IMR-90 (cell line): Measurements from ENCODE around the gene ARHGEF40. TPM values are rescaled to one million over a fixed set of nuclear protein-coding genes. Genes with fewer than 3 reads are reported as not detected.

ENCODE experiments used
- ATAC-seq: fragments of 200-7000 bp; cut with Tn5 transposase; 2 replicates; pipeline ENCODE4 v1.9.1; 2020; ENCODE audit warnings: low read depth, mild to moderate bottlenecking, moderate library complexity
- BruUV-seq: library from RNA; stranded (reverse); fragments of 400-500 nt; replicated peaks from 2 replicates; lab custom pipeline; 2021; lab: Mats Ljungman, UMichigan
- CTCF ChIA-PET: fragments of 300-600 bp; formaldehyde crosslinking; extraction: SDS; loops from one replicate; lab custom pipeline; 2021; ENCODE audit warnings: antibody characterized with exemption; lab: Yijun Ruan, JAX
- POLR2A ChIA-PET: fragments of 300-600 bp; sonication (Branson Sonifier 250); formaldehyde crosslinking; loops from one replicate; lab custom pipeline; 2022; ENCODE audit warnings: antibody characterized with exemption; ENCODE audit not compliant: unreplicated experiment; lab: Charles Lee
- DNase-seq: peaks from one replicate; pipeline ENCODE4 v3.0.0; 2013
- H2AFZ ChIP-seq: replicated peaks from 2 replicates; pipeline ENCODE3; 2013; ENCODE audit warnings: low read length, mild to moderate bottlenecking; ENCODE audit not compliant: poor library complexity
- H2AK5ac ChIP-seq: 2 replicates; pipeline ENCODE4 v1.6.1; 2013; ENCODE audit warnings: low read depth, low read length, inconsistent platforms
- H2AK9ac ChIP-seq: replicated peaks from 2 replicates; pipeline ENCODE3; 2013; ENCODE audit warnings: mild to moderate bottlenecking, low read depth, low read length, moderate library complexity; ENCODE audit not compliant: poor library complexity
- H2BK120ac ChIP-seq: 2 replicates; pipeline ENCODE4 v1.6.1; 2013; ENCODE audit warnings: low read depth, low read length, inconsistent platforms
- H2BK15ac ChIP-seq: 3 replicates; pipeline ENCODE4 v1.6.1; 2013; ENCODE audit warnings: low read depth, low read length, inconsistent platforms
- H2BK20ac ChIP-seq: 2 replicates; pipeline ENCODE4 v1.6.1; 2013; ENCODE audit warnings: low read depth, mild to moderate bottlenecking, inconsistent platforms, low read length, moderate library complexity
- H2BK5ac ChIP-seq: 2 replicates; pipeline ENCODE4 v1.6.1; 2013; ENCODE audit warnings: mild to moderate bottlenecking, low read depth, low read length, inconsistent platforms; ENCODE audit not compliant: poor library complexity, severe bottlenecking
- H3K14ac ChIP-seq: replicated peaks from 2 replicates; pipeline ENCODE4 v1.6.1; 2013; ENCODE audit warnings: low read depth, low read length, inconsistent platforms
- H3K18ac ChIP-seq: 2 replicates; pipeline ENCODE4 v1.6.1; 2013; ENCODE audit warnings: low read depth, low read length, control low read depth
- H3K23ac ChIP-seq: 2 replicates; pipeline ENCODE4 v1.6.1; 2013; ENCODE audit warnings: low read depth, low read length, inconsistent platforms
- H3K27ac ChIP-seq: 2 replicates; pipeline ENCODE4 v1.5.1; 2013; ENCODE audit warnings: mild to moderate bottlenecking, control low read depth, low read length; ENCODE audit not compliant: insufficient read depth
- H3K27me3 ChIP-seq: 2 replicates; pipeline ENCODE4 v1.6.1; 2013; ENCODE audit warnings: low read length; ENCODE audit not compliant: control insufficient read depth, insufficient read depth
- H3K36me3 ChIP-seq: 2 replicates; pipeline ENCODE4 v1.6.1; 2013; ENCODE audit warnings: low read length, mixed read lengths; ENCODE audit not compliant: control insufficient read depth, insufficient read depth
- H3K4ac ChIP-seq: 2 replicates; pipeline ENCODE4 v1.6.1; 2013; ENCODE audit warnings: low read depth, low read length, inconsistent platforms
- H3K4me1 ChIP-seq: 2 replicates; pipeline ENCODE4 v1.6.1; 2013; ENCODE audit warnings: low read length, mixed read lengths; ENCODE audit not compliant: control insufficient read depth, insufficient read depth
- H3K4me2 ChIP-seq: 2 replicates; pipeline ENCODE4 v1.6.1; 2013; ENCODE audit warnings: low read depth, mild to moderate bottlenecking, control low read depth, low read length, moderate library complexity
- H3K4me3 ChIP-seq: 2 replicates; pipeline ENCODE4 v1.5.1; 2013; ENCODE audit warnings: low read depth, mild to moderate bottlenecking, control low read depth, low read length, moderate library complexity; ENCODE audit not compliant: insufficient read depth
- H3K56ac ChIP-seq: 2 replicates; pipeline ENCODE4 v1.6.1; 2013; ENCODE audit warnings: low read length, inconsistent platforms; ENCODE audit not compliant: insufficient read depth; ENCODE audit errors: extremely low read depth
- H3K79me1 ChIP-seq, 2 experiments: 2 replicates each; pipeline ENCODE4 v1.6.1; 2013; ENCODE audit warnings: low read length in 2 of 2, inconsistent platforms in 1 of 2, low read depth in 1 of 2
- H3K9ac ChIP-seq: 2 replicates; pipeline ENCODE4 v1.6.1; 2013; ENCODE audit warnings: low read depth, low read length, control low read depth
- H3K9me1 ChIP-seq: 2 replicates; pipeline ENCODE4 v1.6.1; 2013; ENCODE audit warnings: low read length, inconsistent platforms; ENCODE audit not compliant: insufficient read depth
- H3K9me3 ChIP-seq: 2 replicates; pipeline ENCODE4 v1.6.1; 2013; ENCODE audit warnings: low read length; ENCODE audit not compliant: control insufficient read depth, insufficient read depth
- H4K20me1 ChIP-seq: 2 replicates; pipeline ENCODE4 v1.6.1; 2013; ENCODE audit warnings: low read length, inconsistent platforms; ENCODE audit not compliant: insufficient read depth
- H4K5ac ChIP-seq: 2 replicates; pipeline ENCODE4 v1.6.1; 2013; ENCODE audit warnings: mild to moderate bottlenecking, low read depth, low read length, control low read depth
- H4K8ac ChIP-seq, 2 experiments: 2 replicates each; pipeline ENCODE4 v1.6.1; 2013; ENCODE audit warnings: low read depth in 2 of 2, low read length in 2 of 2, control low read depth in 1 of 2, inconsistent platforms in 1 of 2
- H4K91ac ChIP-seq: 2 replicates; pipeline ENCODE4 v1.6.1; 2013; ENCODE audit warnings: low read depth, low read length, inconsistent platforms; ENCODE audit not compliant: insufficient read depth
- FOS ChIP-seq: fragments of 150-350 bp; IDR thresholded peaks from 2 replicates; pipeline ENCODE4 v1.6.1; 2016; ENCODE audit warnings: low read depth, low read length
- MAZ ChIP-seq: IDR thresholded peaks from 2 replicates; pipeline ENCODE4 v1.6.1; 2012; ENCODE audit warnings: low read depth, mild to moderate bottlenecking, low read length, improper control_type of control experiment, moderate library complexity, borderline replicate concordance
- MXI1 ChIP-seq: IDR thresholded peaks from 2 replicates; pipeline ENCODE4 v1.6.1; 2012; ENCODE audit warnings: low read depth, mild to moderate bottlenecking, low read length, moderate library complexity, borderline replicate concordance
- NFE2L2 ChIP-seq: fragments of 150-350 bp; IDR thresholded peaks from 2 replicates; pipeline ENCODE4 v1.6.1; 2016; ENCODE audit warnings: low read depth, mild to moderate bottlenecking, low read length
- RAD21 ChIP-seq: IDR thresholded peaks from 2 replicates; pipeline ENCODE4 v1.6.1; 2012; ENCODE audit warnings: low read length, improper control_type of control experiment
- RFX5 ChIP-seq: IDR thresholded peaks from 2 replicates; pipeline ENCODE4 v1.8.0; 2012; ENCODE audit warnings: low read depth, mild to moderate bottlenecking, low read length, moderate library complexity
- SMC3 ChIP-seq: fragments of 150-350 bp; IDR thresholded peaks from 2 replicates; pipeline ENCODE4 v1.6.1; 2016; ENCODE audit warnings: low read depth, mild to moderate bottlenecking, antibody characterized with exemption, low read length, moderate library complexity
- whole genome bisulfite sequencing, 2 experiments: methylation state at CpG; one replicate each; pipeline versions ENCODE4 v1.1.5 to v1.1.7; 2013; ENCODE audit warnings: missing lambda C conversion rate in 2 of 2; ENCODE audit not compliant: insufficient read length in 1 of 2; ENCODE audit errors: extremely low coverage in 2 of 2; 5-methylcytosine and 5-hydroxymethylcytosine counted together
- dilution Hi-C: fragments of 300-500 bp; cut with HindIII; formaldehyde crosslinking; loops from one replicate; pipeline ENCODE4 v1.14.3; 2018; ENCODE audit warnings: low sequenced_read_pairs; ENCODE audit not compliant: unreplicated experiment
- in situ Hi-C: fragments of 300-500 bp; cut with MboI; formaldehyde crosslinking; loops from 3 replicates; pipeline ENCODE4 v1.14.3; 2019; ENCODE audit warnings: low sequenced_read_pairs, inconsistent platforms, mixed read lengths
- intact Hi-C: fragments of 100-400 bp; cut with micrococcal nuclease; formaldehyde crosslinking; loops from 2 replicates; pipeline ENCODE4 v1.10.0; 2022
- polyA plus RNA-seq, 3 experiments: library from polyadenylated mRNA; depleted of rRNA; stranded (reverse); fragments of >200 nt; gene quantifications; 2 replicates each; pipeline ENCODE4 v1.2.3, GENCODE V29; 2012; ENCODE audit warnings: low replicate concordance in 1 of 3
- total RNA-seq: library from RNA; depleted of rRNA; stranded (reverse); fragments of >200 nt; gene quantifications from 2 replicates; pipeline ENCODE4 v1.2.3, GENCODE V29; 2012
- TF ChIP-seq, protein P1 (sequence below): fragments of 150-350 bp; IDR thresholded peaks from 2 replicates; pipeline ENCODE4 v1.6.1; 2017; ENCODE audit warnings: mild to moderate bottlenecking, antibody characterized with exemption, low read length, low read depth
- TF ChIP-seq, protein P2 (sequence below): conservative IDR thresholded peaks from 2 replicates; pipeline ENCODE4 v1.5.1; 2012; ENCODE audit warnings: mild to moderate bottlenecking, low read depth, low read length, improper control_type of control experiment

The ARHGEF40 gene
- total and polyA plus RNA-seq, 2 of the 4 experiments (the other 2 are of a cell fraction): 18.1 to 58.4 TPM

DNA sequence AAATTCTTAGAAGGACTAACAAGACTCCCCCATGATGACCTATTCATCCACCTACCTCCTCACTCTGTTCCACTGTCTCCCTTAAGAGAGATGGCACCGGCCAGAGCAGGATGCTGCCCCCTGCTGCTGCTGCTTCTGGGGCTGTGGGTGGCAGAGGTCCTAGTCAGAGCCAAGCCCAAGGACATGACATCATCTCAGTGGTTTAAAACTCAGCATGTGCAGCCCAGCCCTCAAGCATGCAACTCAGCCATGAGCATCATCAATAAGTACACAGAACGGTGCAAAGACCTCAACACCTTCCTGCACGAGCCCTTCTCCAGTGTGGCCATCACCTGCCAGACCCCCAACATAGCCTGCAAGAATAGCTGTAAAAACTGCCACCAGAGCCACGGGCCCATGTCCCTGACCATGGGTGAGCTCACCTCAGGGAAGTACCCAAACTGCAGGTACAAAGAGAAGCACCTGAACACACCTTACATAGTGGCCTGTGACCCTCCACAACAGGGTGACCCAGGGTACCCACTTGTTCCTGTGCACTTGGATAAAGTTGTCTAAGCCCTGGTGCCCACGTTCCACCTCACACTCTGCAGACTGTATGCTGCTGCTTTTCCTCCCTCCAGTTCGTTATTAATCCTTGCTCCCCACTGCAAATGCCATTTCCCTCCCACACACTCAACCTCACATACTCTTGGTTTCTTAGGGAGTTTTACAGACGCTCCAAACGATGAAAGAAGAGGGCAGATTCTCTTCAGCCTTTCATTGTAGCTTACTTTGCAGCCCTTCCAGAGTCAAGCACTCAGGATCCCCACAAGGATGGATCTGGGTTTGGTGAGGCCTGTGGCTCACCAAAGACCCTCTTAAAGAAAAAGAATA, 12.1 kb upstream of the ARHGEF40 start, which contains the start of gene RNASE8:
RNASE8 (plus strand) TSS at position 20 of the 873 bp plus-strand sequence; CDS start at position 91, 71 bp downstream.
- H3K23ac ChIP-seq: no peak within 1 kb of the TSS
- BruUV-seq: no TSS peak

More for the DNA sequence above, 12.1 kb upstream of the ARHGEF40 start, which contains the start of gene RNASE8:
- Histone ChIP-seq H3K18ac (no peak within 1 kb of the TSS), H3K4me2 (no peak within 1 kb of the TSS), H2AFZ (no peak within 1 kb of the TSS), H2AK5ac (no peak within 1 kb of the TSS), H3K27ac (no peak within 1 kb of the TSS), H3K9me1 (peaks cover 5% of the 10 kb centered on the region; the same call in 1 of the 2 replicates), H3K4me1 (no peaks in the 10 kb centered on the region), H3K27me3 (no peaks in the 10 kb centered on the region), H3K36me3 (no peaks in the 10 kb centered on the region), H4K91ac (no peak within 1 kb of the TSS), H2BK15ac (no peak within 1 kb of the TSS), H2AK9ac (no peak within 1 kb of the TSS), H2BK120ac (no peak within 1 kb of the TSS), H4K20me1 (no peaks in the 10 kb centered on the region), H3K4me3 (no peak within 1 kb of the TSS), H3K4ac (no peak within 1 kb of the TSS), H2BK5ac (no peak within 1 kb of the TSS), H4K5ac (no peak within 1 kb of the TSS), H3K79me1 (no peaks in the 10 kb centered on the region), H3K9me3 (no peaks in the 10 kb centered on the region), H3K9ac (no peak within 1 kb of the TSS), H3K14ac (no peak within 1 kb of the TSS), H2BK20ac (no peak within 1 kb of the TSS), H3K56ac (no peak within 1 kb of the TSS), H4K8ac (no peak within 1 kb of the TSS)
- TF ChIP-seq MAZ (no peak), FOS (no peak), SMC3 (peak; percentile 32; the same call in 1 of the 2 replicates), RAD21 (no peak; the same call in 1 of the 2 replicates), RFX5 (no peak), NFE2L2 (no peak), MXI1 (no peak)
- TF ChIP-seq, protein P1, sequence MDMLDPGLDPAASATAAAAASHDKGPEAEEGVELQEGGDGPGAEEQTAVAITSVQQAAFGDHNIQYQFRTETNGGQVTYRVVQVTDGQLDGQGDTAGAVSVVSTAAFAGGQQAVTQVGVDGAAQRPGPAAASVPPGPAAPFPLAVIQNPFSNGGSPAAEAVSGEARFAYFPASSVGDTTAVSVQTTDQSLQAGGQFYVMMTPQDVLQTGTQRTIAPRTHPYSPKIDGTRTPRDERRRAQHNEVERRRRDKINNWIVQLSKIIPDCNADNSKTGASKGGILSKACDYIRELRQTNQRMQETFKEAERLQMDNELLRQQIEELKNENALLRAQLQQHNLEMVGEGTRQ: no peak
- TF ChIP-seq, protein P2, sequence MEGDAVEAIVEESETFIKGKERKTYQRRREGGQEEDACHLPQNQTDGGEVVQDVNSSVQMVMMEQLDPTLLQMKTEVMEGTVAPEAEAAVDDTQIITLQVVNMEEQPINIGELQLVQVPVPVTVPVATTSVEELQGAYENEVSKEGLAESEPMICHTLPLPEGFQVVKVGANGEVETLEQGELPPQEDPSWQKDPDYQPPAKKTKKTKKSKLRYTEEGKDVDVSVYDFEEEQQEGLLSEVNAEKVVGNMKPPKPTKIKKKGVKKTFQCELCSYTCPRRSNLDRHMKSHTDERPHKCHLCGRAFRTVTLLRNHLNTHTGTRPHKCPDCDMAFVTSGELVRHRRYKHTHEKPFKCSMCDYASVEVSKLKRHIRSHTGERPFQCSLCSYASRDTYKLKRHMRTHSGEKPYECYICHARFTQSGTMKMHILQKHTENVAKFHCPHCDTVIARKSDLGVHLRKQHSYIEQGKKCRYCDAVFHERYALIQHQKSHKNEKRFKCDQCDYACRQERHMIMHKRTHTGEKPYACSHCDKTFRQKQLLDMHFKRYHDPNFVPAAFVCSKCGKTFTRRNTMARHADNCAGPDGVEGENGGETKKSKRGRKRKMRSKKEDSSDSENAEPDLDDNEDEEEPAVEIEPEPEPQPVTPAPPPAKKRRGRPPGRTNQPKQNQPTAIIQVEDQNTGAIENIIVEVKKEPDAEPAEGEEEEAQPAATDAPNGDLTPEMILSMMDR: peak; percentile 32
- intact Hi-C loops (no loop called here), dilution Hi-C loops (no loop called here), in situ Hi-C loops (no loop called here)
- POLR2A ChIA-PET: no interaction called here
- ATAC-seq (peak; percentile 53; the same call in 1 of the 2 replicates), DNase-seq (peak; percentile 35)
- CTCF ChIA-PET: no interaction called here
- WGBS, 2 experiments: no CpG with 5 or more reads among the region's 8 CpGs
